Activated CD4-positive, alpha-beta T cell treated with anti-CD3 and anti-CD28 coated beads, Interleukin-2, amount 50 U/mL, for 16 hours (primary cell): Measurements from ENCODE around the gene PODXL2.
"Not testable (repeated sequence)": the region's sequence is repeated elsewhere in the genome, so short reads cannot be mapped to it uniquely, and the experiment has no call there.

Source experiments
- DNase-seq: peaks from one replicate; pipeline ENCODE4 v3.0.0-alpha.2; 2020

Gene PODXL2

DNA sequence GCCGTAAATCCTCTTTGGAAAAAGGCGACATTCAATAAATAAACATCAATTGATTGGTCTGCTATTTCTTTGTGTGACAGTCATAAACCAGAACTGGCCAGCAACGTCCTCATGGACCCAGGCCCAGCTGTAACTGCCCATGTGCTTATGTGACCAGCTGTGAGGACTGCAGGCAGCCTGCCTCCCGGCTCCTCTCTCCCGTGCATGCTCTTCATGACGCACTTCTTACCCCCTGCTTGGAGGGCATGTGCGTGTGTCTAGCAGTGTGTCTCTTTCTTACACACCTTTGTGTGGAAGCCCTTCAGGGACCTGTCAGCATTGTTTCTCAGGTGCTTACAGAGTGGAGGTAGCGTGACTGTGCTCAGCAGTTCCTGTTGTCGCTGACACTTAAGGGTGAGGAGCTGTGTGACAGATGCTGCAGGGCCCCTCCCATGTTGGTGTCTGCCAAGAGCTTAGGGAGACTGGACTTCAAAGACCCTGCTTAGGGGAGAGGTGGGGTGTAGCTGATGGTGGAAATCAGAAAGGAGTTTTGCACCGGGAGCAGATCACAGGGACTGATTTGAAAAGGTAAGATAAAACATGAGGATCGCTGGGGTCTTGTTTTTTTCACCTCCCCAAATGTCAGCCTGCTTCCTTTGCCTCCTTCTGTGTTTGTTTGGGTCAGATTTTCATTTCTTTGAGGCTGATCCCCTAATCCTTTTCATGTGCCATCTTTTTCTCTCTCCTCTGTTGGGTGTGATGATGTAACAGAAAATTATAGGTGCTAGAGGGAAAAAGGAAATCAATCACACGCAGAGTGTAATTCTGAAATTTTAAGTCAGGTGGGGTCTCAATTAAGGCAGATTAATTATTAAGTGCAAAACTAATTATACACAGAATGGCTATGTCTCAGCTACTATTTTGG, 2.1 kb downstream of the PODXL2 start:
- DNase-seq = no peak

DNA sequence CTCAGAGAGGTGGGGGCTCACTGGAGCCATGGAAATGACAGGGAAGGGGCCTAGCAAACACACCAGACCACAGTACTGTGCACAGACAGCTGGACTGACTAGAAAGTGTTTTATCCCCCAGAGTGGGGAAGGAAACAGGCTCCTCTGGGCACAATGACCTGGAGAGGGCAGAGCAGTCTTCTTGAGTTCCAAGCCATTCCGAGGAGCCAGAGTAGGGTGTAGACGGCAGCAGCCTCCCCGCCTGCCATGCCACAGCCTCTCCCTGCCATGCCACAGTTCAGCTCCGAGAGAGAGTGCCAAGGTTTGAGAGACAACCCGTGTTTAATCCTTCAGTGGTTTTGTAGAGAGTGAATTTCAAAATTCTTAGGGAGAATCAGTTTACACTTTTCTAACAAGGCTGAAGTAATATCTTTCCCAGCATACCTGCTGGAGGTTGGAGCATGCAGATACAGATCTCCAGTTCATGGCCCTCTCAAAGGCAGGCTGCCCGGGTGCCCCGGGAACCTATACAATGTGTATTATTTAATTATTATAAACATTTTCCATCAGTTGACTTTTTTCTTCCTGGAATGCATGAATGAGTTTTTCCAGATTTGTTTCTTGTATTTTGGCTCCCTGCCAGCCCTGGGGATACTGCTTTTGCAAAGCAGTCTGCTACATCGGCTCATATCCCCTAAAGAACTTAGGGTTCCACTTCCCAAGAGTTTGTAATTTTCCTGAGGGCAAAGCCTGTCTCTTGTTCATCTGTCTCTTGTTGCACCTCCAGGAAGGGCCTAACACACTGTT, 3.2 kb downstream of the PODXL2 start:
- DNase-seq = no peak

DNA sequence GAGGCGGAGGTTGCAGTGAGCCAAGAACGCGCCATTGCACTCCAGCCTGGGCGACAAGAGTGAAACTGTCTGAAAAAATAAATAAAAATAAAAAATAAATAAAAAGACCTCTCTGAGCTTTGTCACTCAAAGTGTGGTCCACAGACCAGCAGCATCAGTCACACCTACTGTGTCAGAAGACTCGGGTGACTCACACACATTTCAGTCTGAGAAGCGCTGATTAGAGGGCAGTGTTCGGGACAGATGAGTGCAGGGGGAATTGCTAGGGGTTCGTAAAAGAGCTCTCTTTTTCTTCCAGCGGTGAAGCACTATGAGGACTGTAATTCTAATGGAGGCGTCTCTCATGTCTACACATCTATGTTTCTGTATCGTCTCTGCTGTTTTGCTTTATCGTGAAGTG, 5.7 kb downstream of the PODXL2 start:
- DNase-seq = no peak

DNA sequence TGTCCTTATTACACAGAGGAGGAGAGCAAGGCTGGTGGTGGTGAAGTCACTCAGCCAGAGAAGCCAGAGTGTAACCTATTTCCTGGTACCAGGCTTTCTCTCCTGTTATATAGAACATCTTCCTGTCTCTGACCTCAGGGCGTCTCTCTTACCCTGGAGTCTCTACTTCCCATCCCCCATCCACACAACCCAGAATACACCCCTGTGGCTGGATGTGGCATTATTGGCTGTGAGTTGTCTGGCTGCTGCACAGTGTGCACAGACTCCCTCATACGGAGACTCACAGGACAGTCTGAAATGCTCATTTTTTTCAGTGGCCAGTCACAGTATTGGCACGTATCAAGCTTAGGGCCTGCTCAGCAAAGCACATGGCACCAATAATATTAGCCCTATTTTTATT, 8.6 kb downstream of the PODXL2 start:
- DNase-seq = peak; percentile 71

DNA sequence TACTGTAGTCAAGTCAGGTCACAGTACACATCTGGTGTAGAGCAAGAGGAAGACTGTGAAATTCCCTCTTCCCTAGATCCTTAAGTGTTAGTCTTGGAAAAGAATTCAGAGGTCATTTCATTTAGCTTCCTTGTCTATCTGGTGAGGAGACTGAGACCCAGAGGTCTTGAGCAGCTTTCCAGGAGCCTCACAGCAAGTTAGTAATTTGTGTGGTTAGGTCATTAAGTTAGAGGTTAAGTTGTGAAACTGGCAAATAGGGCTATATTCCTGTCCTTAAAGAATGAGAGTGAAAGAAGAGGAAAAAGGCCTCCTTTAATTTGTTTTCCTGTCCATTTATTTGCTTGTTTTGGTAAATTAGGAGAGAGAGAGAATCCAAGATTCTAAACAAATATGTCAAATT, 9.0 kb downstream of the PODXL2 start:
- DNase-seq = no peak

DNA sequence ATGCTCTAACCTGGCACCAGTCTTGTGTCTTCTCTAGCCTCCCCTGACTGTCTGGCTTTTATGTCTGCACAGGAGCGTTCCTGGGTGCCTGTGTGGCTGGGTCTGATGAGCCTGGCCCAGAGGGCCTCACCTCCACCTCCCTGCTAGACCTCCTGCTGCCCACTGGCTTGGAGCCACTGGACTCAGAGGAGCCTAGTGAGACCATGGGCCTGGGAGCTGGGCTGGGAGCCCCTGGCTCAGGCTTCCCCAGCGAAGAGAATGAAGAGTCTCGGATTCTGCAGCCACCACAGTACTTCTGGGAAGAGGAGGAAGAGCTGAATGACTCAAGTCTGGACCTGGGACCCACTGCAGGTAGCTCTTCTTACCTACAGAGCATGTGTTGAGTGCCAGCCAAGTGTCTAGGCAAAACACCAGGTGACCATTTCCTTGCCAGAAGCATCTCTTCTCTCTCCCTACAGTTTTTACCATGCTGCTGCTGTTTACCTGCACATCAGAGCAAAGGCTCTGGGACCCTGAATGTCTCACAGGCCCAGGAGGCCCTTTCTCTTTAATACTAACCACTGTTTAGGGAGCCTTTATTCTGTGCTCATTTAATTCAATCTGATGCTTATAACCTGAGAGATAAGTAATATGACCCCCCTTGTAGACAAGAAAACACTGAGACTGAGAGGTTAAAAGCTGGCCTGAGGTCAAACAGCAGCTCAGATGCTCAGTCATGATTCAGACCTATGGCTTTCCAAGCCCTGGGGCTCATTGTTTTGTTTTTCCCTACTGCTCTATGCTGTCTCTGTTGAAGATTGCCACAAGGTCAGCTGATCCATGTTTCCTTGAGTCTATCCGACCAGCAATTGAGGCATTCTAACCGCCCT, 10.4 kb downstream of the PODXL2 start:
- DNase-seq = no peak

DNA sequence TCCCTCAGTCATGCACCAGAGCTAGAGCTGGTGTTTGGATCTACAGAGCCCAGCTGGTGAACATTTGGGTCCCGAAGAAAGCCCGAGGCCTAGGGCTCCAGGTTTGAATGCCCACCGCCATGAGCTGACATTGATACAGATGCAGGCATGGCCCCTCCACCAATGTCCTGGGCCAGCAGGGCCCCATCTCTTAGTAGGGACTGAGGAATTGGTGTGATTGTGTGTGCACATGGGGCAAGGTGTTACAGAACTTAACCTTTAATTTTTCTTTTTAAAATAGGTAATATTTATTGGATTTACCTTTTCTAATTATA, 11.0 kb downstream of the PODXL2 start:
- no peak for DNase-seq

DNA sequence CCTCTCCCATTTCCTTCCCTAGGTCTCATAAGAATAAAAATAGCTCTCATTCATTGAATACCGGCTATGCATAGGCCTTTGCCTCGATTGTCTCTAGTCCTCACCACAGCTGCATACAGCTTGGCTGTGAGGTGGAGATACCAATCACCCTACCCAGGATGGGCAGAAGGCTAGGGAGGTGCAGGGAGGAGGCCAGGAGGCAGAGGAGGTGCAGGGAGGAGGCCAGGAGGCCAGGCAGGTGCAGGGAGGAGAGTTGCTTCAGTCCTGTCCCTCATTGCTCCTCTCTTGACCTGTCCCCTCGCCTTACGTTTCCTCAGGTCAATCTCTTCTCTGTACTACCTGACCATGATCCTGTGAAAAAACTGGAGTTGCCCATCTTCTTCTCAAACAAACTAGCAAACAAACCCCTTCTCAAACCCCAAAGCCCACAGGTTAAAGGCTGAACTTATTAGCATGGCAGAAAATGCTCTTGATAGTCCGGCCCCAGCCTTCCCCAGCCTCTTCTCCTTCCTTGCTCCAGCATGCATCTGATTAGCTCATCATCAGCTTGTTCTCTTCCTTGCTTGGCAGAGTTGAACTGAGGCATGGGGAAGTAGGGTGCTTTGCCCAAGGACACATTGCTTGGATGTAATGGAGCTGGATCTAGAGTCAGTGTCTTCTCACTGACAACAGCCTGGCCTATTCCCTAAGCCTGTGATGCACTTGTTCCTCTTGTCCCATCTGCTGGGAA, 15.8 kb downstream of the PODXL2 start:
- DNase-seq = no peak

DNA sequence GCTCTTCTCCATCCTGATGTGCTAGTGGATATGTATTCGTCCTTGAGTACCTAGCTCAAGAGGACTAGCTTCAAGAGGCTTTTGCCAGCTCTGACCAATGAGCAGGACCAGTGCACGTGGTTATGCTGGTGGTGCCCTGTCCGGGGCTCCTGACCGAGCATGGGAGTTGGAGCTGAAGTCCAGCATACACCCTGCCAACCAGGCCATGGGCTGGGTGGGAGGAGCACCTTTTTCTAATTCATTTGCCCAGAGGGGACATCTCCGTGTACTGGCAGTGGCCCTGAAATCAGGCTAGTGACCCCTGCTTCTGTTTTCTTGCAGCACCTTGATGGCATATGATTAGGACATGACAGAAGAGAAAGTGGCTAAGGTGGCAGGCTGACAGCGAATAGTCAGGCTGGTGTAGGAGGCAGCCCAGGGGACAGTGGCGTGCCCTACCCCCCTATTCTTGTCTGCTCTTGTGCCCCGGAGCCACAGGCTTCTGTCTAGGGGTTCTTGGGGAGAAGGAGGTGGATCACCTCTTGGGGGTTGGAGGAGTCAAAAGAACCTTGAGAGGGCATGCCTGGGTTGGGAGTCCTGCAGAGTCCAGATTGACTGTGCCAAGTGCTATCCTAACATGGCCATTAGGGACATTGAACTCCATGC, 16.5 kb downstream of the PODXL2 start:
- DNase-seq = no peak

DNA sequence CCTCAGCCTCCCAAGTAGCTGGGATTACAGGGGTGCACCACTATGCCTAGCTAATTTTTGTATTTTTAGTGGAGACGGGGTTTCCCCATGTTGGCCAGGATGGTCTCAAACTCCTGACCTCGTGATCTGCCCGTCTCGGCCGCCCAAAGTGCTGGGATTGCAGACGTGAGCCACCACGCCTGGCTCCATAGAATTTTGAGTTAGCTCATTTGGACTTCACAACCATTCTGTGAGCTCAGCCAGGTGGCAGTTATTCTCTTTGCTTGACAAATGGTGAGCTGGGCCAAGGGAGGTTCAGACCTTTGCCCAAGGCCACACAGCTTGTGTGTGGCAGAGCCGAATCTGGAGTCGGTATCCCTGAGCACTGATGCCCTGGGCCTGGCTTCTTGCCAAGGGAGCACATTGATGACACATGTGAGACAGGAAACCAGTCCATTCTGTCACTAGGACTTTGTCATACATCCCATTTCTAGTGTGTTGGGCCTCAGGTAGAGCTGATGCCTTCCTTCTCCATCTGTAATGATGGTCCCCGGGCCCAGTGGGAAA, 17.6 kb downstream of the PODXL2 start:
- no peak for DNase-seq

DNA sequence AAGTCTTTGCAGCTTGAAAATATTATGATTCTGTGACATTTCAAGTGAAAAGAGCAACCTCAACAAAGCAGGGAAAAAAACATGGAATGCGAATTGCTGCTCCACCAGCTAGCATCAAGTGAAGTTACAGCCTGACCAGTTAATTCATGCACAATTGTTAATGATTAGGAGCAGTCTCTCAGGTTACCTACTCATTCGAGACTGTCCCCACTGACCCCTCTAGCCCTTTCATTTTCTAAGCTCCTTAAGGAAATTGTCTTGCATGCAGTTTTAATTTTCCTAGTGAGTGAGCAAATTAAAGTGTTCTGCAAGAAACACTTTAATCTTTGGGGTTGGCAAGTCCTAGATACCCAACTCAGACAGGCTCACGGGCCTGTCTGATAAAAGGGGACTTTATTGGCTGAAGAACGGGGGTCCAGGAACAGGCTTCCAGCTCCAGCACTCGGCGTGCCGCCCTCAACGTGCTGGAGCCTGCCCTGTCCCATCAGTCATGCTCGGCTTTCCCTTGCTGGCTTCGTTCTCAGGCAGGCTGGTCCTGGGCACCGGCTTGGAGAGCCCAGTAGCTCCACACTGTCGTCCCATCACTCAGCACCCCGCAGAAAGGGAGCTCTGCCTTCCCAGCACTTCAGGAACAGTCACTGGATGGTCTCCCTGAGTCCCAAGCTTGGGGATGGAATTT, 18.3 kb downstream of the PODXL2 start:
- DNase-seq = no peak

DNA sequence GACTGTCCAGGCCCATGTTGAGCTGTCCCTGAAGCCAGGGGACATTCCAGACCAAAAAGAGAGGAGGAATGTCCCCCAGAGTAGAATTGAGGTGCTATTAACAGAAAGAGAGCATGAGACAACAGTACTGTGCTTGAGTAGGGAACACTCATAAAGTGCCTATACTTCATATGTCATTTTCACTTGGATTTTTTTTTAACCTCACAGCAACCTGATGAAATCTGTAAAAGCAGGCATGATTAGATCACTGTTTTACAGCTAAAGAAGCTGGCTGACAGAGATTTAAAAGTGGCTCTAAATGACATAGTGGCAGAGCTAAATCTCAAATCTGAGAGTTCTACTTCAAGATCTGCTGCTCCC, 18.8 kb downstream of the PODXL2 start:
- no peak for DNase-seq

DNA sequence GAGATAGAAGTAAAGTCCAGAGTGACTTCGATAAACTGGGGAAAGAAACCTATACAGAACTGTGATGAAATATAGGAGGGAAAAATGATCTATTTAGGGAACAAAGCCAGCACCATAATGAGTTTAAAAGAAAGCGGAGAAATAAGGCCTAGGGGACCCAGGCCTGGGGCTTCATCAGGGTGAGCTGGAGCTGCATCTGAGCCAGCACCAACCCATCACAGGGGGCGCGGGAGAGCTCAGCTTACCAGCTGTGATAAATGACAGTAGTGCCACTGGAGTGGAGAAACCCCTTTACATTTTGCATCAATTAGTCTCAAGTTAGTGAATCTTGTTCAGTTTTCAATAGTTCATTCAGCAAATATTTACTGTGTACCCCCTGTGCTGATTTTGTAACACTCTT, 21.3 kb downstream of the PODXL2 start:
- no peak for DNase-seq

DNA sequence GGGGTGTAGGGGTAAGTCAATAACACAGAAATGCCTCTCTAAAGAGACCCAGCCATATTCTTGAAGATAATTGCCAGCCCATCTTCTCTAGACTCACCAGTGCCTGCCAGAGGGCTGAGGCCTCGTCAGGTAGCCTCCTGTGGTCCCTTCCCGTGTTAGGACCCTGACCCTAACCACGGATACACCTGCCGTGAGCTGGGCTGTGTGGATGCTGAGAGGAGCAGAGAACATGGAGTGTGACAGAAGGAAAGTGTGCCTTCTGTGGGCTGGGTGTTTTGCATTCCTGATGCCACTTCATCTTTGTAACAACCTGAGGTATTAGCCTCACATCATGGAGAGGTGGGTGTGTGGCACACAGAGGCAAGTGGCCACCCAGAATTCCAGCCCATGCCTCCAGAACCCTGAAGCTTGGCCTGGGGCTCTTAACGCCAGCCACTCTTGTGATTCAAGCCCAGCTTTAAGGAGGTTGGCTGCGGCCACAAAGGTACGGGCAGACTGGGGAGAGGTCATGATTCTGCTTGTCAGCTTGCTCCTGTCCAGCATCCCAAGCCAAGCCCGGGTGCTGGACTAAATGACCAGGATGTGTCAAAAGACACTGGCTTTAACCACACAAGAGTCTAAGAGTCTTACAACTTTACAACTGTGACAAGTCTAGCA, 22.7 kb downstream of the PODXL2 start:
- DNase-seq = no peak

DNA sequence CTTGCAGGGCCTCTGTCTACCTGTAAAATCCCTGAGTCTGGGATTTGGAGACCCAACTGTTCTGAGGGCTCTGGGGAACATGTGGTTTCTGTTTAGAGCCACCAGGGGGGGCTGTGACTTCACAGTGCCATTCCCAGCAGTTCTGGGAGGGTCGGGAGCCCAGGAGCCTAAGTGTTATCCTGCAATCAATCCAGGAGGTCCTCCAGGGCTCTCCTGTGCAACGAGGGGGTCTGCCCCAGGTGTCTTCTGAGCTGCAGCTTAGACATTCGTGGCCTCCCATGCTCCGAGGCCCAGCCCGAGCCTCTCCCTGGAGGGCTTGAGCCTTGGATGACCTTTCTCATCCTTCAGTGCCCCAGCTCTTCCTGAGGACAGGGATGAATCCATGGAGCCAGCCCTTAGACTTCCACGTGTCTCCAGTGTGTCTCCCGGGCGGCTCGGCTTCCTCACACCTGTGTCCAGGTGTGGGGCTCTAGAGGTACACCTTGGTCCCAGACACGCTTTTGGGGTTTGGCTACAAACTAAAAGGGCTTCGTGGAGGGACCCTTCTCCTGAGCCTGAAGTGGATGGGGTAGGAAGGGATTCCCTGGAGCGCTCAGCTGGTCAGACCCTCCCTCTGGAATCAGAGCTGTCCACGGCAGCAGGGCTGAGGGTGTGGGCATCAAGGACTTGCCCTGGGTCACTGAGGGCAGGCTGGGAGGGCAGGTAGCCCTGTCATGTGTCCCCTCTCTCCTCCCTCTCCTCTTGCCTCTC, 23.4 kb downstream of the PODXL2 start:
- DNase-seq = peak; percentile 25

DNA sequence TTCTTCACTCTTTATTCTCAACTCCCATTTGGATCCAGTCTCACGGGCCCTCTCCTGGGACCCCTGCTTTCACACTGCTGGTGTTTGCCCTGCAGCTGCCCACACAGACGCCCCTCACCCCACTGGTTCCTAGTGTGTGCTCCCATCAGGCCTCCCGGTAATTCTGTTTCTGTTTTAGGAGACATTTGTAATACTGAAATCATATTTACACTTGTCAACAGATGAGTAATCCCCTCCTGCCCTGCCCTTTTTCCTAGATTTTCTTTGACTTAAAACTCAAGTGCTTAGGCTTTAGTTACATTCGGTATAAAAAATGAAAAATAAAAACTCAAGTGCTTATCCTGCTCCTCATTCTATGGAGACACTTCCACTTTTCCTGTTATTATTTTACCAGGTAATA, 25.4 kb downstream of the PODXL2 start:
- DNase-seq = no peak

DNA sequence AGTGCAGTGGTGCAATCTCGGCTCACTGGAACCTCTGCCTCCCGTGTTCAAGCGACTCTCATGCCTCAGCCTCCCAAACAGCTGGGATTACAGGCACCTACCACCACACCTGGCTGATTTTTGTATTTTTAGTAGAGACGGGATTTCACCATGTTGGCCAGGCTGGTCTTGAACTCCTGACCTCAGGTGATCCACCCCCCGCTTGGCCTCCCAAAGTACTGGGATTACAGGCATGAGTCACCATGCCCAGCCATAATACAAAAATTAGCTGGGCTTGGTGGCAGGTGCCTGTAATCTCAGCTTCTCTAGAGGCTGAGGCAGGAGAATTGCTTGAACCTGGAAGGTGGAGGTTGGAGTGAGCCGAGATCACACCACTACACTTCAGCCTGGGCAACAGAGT, 26.0 kb downstream of the PODXL2 start:
- DNase-seq = not testable (repeated sequence)

DNA sequence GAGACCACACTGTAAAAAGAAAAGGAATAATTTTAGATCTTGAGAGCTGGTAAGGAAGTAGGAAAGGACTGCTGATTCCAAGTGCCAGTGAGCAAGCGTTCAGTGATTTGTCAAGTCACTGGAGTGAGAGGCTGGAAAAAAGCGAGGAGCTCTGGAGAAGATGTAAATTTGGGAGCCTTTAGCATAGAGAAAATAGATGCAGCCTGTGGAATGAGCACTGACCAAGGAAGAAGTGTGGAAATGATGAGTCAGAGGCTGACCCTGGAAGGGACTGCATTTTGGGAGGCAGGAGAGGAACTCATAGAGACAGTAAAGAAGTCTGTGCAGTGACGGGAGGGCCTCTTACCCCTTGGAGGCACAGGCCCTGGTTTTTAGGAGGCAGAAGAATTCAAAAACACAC, 26.7 kb downstream of the PODXL2 start:
- DNase-seq = no peak

DNA sequence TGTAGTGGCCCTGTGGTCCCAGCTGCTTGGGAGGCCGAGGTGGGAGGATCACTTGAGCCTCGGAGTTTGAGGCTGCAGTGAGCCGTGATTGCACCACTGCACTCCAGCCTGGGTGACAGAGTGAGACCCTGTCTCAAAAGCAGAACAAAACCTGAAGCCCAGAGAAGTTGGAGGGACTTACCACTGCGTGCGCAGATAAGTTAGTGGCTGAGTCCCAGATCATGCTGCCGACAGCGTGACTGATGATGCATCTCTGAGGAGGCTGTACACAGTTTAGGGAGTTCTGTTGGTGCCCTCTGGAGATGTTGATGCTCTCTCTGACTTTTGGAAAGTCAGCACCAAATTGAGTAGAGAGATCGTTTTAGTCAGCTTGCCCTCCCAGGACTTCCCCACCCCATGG, 27.9 kb downstream of the PODXL2 start:
- no peak for DNase-seq

DNA sequence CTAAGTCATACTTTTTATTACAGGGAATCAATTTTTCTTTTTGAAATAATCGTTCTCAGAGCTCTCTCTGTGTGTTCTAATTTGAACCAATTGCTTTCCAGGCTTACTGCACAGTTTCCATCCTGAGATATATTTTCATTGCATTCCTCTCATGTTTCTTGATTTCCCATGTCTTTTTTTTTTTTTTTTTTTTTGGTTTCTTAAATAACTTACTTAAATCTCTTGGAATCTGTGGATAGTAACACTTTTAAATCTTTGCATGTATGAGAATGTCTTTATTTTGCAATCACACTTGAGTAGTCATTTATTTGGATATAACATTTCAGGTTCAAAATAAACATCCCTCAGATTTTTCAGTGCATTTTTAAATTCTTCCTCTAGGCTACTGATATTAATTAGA, 29.2 kb downstream of the PODXL2 start:
- no peak for DNase-seq
